HG03196 (cell line): ENCODE measurements around the gene YWHAQ.

ENCODE experiments used
- ATAC-seq: cut with Tn5 transposase; IDR thresholded peaks from one replicate; pipeline ENCODE4 v1.9.1; 2021; ENCODE audit not compliant: unreplicated experiment

The YWHAQ gene

GRCh38 chr2:9630736-9631552, at the start of gene YWHAQ:
YWHAQ (minus strand) TSS chr2:9630997; CDS start chr2:9630452, 545 bp downstream.
- peak; percentile 93 for ATAC-seq

DNA sequence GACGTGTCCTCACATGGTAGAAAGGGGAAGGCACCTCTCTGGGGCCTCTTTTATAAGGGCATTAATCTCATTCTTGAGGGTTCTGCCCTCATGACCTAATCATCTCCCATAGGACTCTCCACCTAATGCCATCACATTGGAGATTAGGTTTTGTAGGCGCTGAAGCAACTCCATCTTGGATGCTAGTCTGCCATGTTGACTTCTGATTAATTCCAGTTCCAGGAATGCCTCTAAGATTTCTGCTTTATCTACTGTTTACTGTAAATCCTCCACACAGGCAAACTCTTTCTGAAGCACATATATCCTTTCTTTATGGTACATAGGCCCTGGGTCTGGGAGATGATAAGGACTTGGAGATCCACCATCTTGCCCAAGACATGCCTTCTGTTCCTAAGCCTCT, 49.3 kb upstream of the YWHAQ start:
- ATAC-seq, result no peak

GRCh38 chr2:9679218-9679617, 48.4 kb upstream of the YWHAQ start:
- ATAC-seq, result no peak

GRCh38 chr2:9678544-9678943, 47.7 kb upstream of the YWHAQ start:
- no peak for ATAC-seq

- no peak for ATAC-seq
Observed at GRCh38 chr2:9675415-9676351, 44.9 kb upstream of the YWHAQ start.

- no peak for ATAC-seq
Observed at GRCh38 chr2:9674891-9675414, 44.2 kb upstream of the YWHAQ start.

DNA sequence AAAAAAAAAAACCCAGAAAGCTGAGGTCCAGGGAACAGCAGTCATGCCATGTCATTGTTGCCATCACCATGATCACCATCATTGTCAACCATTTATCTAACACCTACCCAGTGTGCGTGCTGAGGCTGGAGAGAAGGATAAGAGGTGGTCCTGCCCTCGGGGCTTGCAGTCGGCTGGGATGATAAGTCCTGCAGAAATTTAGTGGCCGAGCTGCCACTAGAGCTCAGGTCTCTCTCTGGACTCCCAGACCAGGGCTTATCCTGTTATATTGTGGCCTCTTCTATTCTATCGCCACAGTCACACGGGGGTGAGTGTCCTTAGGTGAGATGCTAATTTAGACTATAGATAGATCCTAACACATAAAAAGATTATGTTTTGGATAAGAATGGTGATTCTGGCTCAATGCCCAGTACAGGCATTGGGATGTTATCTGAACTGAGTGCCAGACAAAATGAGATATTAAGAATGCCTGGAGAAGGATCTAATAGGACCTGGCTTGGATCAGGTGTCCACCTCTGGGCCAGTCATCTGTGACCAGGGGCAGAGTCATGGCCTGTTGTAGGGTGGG, 43.2 kb upstream of the YWHAQ start:
- ATAC-seq, result no peak

- no peak for ATAC-seq
Observed at GRCh38 chr2:9668687-9669345, 38.0 kb upstream of the YWHAQ start.

DNA sequence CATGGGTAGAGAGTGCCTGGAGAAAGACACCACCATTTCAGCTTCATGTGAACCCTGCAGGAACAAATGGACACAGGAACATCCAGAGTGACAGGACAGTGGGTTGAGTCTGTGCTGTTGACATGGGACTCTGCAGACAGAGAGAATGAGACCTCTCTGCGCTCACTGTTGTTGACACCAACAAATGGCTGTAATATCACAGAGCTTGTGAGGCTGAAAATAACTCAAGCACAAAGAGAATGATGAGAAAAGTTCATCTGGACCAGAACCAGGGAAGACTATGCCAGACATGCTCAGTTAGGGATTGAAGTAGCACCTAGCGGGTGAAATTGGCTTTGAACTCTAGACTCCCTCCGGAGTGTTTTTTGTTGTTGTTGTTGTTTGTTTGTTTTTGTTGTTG, 37.0 kb upstream of the YWHAQ start:
- ATAC-seq, result no peak

DNA sequence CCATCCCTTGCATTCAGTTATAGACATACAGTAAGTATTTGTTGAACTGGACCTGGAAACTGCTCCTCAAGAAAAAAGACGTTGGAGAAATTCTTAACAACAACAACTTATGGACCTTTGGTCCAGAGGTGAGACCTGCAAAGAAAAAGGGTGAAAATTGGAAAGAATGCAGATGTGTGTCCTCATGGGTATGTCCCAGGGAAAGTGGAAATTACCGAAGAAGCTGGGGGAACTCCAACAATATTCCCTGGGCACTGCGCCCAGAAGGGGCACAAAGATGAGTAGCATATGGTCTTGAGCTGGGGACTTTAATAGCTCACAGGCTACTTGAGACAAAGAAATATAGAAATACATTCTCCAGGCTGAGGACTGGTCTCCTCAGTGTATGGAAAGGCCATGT, 35.5 kb upstream of the YWHAQ start:
- ATAC-seq, result no peak

GRCh38 chr2:9665898-9666297, 35.1 kb upstream of the YWHAQ start:
- ATAC-seq, result no peak

DNA sequence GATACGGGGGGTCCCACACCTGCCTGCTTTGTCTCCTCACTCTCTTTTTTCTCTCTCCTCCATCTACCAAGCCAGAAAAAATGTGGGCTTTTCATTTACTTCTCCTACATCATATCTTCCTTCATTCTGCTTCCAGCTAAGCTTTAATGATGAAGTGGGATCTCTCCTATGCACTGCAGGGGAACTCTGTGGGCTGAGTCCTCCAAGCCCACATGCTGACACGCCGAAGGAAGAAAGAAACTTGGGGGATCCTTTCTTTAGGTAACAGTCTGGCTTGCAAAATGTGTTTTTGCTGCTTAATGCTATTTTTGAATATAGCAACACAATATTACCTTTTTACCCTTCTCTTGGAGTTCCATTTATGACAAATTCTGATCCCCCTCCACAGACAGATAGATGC, 33.6 kb upstream of the YWHAQ start:
- ATAC-seq, result no peak

DNA sequence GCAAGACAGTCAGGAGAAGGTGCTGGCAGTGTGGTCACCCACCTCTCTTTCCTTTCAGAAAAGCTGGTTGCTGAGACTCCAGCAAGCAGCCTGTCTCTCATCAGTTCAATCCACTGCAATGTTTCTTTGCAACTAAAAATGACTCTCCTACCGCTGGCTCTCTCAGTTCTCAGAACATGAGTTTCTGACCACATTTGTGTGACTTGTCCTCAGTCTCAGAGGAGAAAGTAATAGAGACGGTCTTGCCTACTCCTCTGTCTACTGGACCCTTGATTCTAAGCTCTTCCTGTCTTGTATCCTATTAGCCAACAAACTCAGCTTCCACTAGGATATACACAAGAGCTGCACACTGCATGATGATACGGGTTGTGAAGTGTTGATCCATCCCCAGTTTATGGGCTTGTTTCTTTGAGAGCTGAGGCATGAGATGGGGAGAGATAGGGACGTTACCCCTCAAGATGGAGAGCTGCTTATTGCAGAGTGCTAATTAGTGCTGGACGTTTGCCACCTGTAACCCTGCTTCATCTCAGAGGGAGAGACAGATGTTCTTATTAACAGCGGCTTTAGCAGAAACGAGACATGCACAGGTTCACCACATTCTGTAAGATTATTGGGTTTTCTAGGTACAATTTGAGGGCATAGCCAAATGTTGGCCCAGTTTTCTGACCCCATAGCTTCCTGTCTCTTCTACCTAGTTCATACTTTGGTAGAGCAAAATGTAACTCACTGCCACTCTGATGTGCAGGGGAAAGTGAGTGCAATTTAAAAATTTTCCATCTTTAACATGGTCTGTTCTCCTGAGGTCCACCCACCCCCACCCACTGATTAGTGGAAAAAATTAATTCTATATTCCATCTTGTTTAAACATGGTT, 32.4 kb upstream of the YWHAQ start:
- ATAC-seq, result peak; percentile 46

GRCh38 chr2:9661261-9661660, 30.5 kb upstream of the YWHAQ start:
- no peak for ATAC-seq

GRCh38 chr2:9660781-9661180, 30.0 kb upstream of the YWHAQ start:
- no peak for ATAC-seq

GRCh38 chr2:9660154-9660553, 29.4 kb upstream of the YWHAQ start:
- no peak for ATAC-seq

DNA sequence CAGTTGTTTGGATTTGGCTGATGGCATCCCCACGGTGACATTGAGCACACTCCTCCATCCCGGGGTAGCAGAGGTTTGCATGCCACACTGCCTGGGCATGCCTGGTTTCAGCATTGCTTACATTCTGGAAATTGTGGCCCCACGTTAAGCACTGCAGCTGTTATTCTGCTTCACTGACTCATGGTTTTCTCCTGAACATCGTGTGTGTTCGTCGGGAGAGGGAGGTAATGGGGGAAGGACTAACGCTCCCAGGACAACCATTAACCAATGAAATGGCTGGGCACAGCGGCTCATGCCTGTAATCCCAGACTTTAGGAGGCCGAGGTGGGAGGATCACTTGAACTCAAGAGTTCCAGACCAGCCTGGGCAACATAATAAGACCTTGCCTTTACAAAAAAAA, 28.2 kb upstream of the YWHAQ start:
- no peak for ATAC-seq

- ATAC-seq, result no peak
Observed at GRCh38 chr2:9657731-9658130, 26.9 kb upstream of the YWHAQ start.

DNA sequence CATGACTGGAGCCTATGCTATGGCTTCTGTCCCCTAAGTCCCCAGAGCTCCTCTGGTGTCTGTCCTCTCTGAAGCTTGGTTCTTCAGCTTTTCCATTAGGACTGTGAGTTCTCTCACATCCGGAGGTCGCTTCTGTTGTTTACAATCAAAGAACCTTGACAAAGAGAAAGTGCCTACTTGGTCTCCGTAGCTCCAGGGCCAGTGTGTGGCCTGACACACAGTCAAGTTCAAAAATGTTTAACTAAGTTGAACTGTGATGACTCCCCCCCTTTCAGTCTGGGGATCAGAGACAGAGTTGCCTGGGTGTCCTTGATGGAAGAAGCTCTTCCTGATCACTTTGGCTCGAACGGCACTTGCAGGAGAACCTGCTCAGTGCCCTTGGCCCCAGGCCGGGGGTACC, 26.3 kb upstream of the YWHAQ start:
- ATAC-seq, result no peak

- ATAC-seq, result peak; percentile 82
Observed at GRCh38 chr2:9656270-9656766, 25.5 kb upstream of the YWHAQ start.
